ENCODE results near the gene ORC2. TPM values are rescaled to one million over a fixed set of nuclear protein-coding genes. Genes with fewer than 3 reads are reported as not detected.
"Not testable (repeated sequence)": the region's sequence is repeated elsewhere in the genome, so short reads cannot be mapped to it uniquely, and the experiment has no call there.

ORC2 gene
- 12.2 and 16.3 TPM in 2 replicates for total RNA-seq (2014; rRNA removed; shearing (Covaris generic))

- peak; percentile 87 for DNase-seq (ENCODE audit: low spot score)
Measured at GRCh38 chr2:200963124-200963917, at the start of gene ORC2. Gene ORC2 (minus strand): TSS chr2:200963660. CDS start chr2:200958123, 5,537 bp downstream.

DNA sequence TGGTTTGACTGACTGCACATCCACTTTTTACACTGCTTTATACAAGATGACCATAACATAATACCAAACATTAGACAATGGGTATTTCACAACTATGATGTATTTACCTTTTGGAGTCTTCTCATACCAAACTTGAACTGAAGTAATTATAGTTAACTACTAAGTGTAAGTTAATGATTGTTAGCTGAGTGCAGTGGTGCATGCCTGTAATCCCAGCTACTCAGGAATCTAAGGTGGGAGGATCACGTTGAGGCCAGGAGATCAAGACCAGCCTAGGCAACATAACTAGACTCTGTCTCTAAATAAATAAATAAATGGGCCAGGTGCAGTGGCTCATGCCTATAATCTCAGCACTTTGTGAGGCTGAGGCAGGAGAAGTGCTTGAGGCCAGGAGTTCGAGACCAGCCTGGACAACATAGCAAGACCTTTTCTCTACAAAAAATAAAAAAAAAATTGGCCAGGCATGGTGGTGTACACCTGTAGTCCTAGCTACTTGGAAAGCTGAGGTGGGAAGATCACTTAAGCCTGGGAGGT is 44.9 kb upstream of the ORC2 start:
- no peak for DNase-seq (ENCODE audit: low spot score)

DNA sequence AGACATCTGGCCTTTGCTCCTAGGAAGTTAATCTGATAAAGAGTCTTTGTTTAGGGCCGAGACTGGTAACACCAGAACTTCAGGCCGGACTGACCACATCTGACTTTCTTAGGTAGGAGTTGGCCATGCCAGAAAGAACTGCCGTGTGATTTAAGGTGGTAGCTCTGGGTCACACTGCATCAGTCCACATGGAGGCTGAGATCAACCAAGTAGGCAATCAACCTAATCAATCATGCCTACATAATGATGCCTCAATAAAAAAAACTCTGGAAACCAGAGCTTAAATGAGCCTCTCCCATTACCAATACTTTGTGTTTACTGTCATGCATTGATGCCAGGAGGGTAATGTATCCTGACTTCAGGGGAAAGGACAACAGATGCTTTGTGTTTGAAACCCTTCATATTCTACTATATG is 44.1 kb upstream of the ORC2 start:
- DNase-seq (ENCODE audit: low spot score), result no peak

DNA sequence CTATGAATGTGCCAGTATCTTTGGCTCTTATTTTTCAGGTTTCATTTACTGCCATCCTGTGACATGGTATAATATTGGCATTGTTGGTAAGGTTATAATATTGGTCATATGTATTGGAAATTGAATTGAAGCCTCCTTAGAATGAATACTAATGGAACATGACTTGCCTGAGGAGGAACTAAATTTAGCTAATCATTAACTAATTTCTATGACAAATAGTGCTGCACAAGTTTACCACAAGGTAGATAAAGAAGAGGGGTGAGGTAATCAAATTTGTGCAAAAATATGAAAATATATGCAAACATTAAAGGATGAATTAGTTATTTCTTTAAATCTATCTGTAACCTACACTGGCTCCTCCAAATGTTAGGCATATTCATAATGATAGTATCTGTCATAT is 43.2 kb upstream of the ORC2 start:
- no peak for DNase-seq (ENCODE audit: low spot score)

- DNase-seq (ENCODE audit: low spot score), result no peak
Measured at GRCh38 chr2:201004370-201004769, 40.9 kb upstream of the ORC2 start.

GRCh38 chr2:200993097-200993496 is 29.6 kb upstream of the ORC2 start:
- no peak for DNase-seq (ENCODE audit: low spot score)

GRCh38 chr2:200987137-200987536 is 23.7 kb upstream of the ORC2 start:
- DNase-seq (ENCODE audit: low spot score), result no peak

- no peak for DNase-seq (ENCODE audit: low spot score)
Measured at GRCh38 chr2:200985799-200986198, 22.3 kb upstream of the ORC2 start.

DNA sequence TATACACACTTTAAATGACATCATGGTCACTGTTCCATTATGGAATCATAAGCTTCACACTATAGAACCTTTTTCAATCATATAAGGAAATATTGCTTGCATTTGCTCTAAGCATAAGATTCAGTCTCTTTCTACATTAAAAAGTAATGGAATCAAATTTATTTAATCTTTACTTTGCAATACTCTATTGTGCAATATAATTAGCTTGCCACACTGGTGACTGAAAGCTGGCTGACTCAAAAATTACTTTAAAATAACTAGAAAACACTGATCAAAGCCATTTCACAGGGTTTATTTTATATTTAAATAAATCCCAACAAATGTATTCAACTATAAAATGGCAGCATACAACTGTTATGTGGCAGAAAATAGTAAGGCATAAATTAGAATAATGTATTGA is 13.2 kb upstream of the ORC2 start:
- no peak for DNase-seq (ENCODE audit: low spot score)

- no peak for DNase-seq (ENCODE audit: low spot score)
Measured at GRCh38 chr2:200975672-200976071, 12.2 kb upstream of the ORC2 start.

DNA sequence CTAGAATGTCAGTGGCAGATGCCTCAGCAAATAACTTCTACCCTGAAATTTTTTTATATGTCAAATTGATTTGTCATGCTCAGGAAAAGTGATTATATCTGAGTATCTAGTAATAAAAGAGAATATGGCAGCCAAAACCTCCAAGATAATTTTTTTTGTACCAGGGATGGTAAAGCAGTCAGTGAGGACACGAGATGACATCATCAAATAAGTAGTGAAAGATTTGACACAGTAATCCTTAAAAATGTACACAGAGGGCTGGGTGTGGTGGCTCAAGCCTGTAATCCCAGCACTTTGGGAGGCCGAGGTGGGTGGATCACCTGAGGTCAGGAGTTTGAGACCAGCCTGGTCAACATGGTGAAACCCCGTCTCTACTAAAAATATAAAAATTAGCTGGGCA is 6.6 kb upstream of the ORC2 start:
- not testable (repeated sequence) for DNase-seq (ENCODE audit: low spot score)

DNA sequence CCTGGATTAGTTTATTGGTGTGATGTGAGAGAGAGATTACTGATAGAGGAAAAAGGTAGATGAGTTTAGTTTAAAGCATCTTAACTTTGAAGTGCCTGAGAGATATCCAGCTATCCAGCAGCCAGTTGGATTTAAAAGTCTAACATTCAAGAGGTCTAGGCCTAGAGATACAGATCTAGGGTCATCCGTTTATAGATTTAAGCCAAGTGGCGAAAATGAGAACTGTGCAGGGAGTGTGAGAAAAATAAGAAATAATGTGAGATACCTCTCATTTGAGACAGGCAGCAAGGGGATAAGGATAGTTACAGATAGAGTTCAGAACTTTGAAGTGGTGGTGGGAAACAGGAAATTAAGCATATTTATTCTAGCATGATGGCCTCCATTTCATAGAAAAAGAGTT is 5.3 kb upstream of the ORC2 start:
- DNase-seq (ENCODE audit: low spot score), result no peak

GRCh38 chr2:200968162-200968561 is 4.7 kb upstream of the ORC2 start:
- DNase-seq (ENCODE audit: low spot score), result no peak

DNA sequence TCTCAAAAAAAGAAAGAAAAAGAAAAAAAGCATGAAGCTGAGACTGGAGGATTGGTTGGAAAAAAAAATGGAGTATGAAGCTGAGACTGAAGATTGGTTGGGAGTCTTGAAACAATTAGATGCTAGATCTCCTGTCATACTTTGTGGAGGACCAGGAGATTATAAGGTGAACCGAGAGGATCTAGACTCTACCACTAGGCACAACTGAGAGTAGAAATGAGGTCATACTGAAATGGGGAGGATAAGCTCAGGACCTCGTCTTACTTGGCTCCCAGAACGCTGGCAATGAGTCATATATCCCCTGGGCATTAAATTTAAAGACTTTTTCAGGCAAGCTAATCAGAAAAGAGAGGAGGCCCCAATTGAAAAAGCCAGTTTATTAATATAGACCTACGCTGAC is 3.3 kb upstream of the ORC2 start:
- peak; percentile 40 for DNase-seq (ENCODE audit: low spot score)

- no peak for DNase-seq (ENCODE audit: low spot score)
Measured at GRCh38 chr2:200964498-200964897, 1.0 kb upstream of the ORC2 start.

GRCh38 chr2:200963918-200964252 is 425 bp upstream of the ORC2 start:
- DNase-seq (ENCODE audit: low spot score), result not testable (repeated sequence)

- no peak for DNase-seq (ENCODE audit: low spot score)
Measured at GRCh38 chr2:200962811-200963123, 693 bp downstream of the ORC2 start.

DNA sequence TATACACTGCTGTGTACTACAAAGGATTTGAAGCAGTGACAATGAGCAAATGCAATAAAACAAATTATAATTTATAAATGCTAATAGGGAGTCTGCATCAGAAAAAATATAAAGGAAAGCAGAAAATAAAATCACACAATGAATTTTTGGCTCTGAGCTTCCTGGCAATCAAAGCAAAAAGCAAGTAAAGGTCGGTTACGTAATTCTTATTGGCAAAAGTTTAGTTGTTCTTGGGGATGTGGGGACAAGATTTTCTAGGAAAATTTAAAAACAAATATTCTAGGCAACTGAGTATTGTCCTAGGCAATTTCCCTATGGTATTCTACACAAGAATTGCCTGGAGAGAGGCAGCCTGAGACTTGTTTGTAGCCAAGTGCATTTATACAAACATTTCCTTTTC is 1.8 kb downstream of the ORC2 start:
- no peak for DNase-seq (ENCODE audit: low spot score)

DNA sequence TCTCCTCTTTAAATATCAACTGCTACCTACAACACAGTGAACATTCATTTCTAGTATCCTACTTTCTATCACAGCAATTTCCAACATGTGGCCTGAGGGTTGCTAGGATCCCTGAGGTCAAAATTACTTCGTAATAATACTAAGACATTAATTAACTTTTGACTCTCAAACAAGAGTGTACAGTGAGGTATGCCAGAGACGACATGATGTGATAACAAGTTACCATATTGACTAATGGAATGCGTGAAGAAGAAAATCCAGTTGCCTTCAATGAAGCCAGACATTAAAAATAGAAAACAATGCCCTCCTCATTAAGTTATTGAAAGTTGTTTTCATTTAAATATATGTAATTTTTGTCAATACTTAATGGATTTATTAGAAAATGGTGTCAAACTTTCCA is 13.1 kb downstream of the ORC2 start:
- no peak for DNase-seq (ENCODE audit: low spot score)

- DNase-seq (ENCODE audit: low spot score), result no peak
Measured at GRCh38 chr2:200945395-200945729, 18.1 kb downstream of the ORC2 start.

GRCh38 chr2:200944467-200945394 is 18.7 kb downstream of the ORC2 start:
- peak; percentile 71 for DNase-seq (ENCODE audit: low spot score)

GRCh38 chr2:200943527-200944105 is 19.8 kb downstream of the ORC2 start:
- DNase-seq (ENCODE audit: low spot score), result no peak

DNA sequence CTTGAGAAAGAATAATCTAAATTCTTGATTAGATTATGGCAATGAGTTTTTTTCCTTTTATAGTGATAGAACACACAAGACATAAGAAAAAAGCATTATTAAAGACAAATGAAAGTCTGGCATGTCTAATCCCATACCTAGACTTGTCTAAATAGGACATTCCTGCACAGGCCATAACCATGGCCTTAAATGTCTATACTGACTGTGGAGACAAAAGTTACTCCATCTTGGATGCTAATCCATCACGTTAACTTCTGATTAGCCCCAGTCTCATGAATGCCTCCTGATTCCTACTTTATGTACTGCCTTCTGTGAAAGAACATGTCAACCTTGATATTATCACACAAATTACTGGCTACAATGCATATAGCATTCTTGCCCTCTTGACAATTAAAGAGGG is 23.6 kb downstream of the ORC2 start:
- no peak for DNase-seq (ENCODE audit: low spot score)

Data from H4 (cell line).